Measurements from ENCODE around the gene TCEAL9.

DNA sequence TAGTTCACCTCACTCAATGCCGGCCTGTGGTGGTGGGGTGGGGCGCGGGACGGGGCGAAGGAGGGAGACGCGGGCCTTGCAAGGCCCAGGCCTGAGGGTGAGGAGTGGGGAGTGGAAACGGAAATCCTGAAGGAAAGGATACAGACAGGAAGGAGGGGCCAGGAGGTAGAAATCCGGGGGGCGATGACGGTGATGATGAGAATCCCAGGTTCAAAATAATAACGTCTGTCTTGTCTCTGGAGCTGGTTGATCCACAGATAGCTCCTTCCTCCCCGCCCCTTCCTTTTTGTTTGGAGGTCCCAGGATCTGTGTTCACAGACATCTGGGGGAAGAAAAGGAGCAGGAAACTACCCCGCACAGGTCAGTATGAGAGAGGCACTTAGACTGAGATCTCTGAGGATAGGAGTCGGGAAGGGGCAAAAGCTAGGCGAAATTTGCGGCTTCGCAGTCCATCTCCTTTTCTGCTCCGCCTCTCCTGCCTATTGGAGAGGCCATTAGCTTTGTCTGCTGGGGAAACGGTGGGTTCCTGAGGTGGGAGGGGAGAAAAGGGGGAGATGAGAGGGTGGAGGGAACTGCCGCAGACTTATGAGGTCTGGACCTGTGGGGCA lies 25.5 kb upstream of the TCEAL9 start:
- TF ChIP-seq, protein P1, sequence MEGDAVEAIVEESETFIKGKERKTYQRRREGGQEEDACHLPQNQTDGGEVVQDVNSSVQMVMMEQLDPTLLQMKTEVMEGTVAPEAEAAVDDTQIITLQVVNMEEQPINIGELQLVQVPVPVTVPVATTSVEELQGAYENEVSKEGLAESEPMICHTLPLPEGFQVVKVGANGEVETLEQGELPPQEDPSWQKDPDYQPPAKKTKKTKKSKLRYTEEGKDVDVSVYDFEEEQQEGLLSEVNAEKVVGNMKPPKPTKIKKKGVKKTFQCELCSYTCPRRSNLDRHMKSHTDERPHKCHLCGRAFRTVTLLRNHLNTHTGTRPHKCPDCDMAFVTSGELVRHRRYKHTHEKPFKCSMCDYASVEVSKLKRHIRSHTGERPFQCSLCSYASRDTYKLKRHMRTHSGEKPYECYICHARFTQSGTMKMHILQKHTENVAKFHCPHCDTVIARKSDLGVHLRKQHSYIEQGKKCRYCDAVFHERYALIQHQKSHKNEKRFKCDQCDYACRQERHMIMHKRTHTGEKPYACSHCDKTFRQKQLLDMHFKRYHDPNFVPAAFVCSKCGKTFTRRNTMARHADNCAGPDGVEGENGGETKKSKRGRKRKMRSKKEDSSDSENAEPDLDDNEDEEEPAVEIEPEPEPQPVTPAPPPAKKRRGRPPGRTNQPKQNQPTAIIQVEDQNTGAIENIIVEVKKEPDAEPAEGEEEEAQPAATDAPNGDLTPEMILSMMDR (conservative IDR thresholded peaks at IDR 0.05; ENCODE audit: low read length): no peak
- no peak for TF ChIP-seq EZH2phosphoT487 (IDR thresholded peaks at IDR 0.05; ENCODE audit: borderline replicate concordance, low read depth, low read length)
